ENCODE measurements around the gene ZNF560.

Gene ZNF560

DNA sequence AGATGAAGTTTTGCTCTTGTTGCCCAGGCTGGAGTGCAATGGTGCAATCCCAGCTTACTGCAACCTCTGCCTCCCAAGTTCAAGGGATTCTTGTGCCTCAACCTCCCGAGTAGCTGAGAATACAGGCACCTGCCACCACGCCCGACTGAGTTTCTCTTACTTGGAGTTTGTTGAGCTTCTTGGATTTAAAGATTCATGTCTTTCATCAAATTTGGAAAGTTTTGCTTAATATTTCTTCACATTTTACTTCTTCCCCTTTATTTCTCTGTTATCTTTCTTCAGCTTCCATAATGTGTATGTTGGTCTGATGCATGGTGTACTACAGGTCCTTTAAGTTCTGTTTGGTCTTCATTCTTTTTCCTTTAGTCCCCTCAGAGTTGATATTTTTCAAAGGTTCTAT, 8.9 kb upstream of the ZNF560 start:
- Histone ChIP-seq H3K9me3 (ENCODE audit: control insufficient read depth in 2 of 2, low read length in 2 of 2) (peaks cover 17 to 19% of the 10 kb centered on the region in 2 donors), H3K9ac (ENCODE audit: low read length in 2 of 2) (no peak overlapping the region)

DNA sequence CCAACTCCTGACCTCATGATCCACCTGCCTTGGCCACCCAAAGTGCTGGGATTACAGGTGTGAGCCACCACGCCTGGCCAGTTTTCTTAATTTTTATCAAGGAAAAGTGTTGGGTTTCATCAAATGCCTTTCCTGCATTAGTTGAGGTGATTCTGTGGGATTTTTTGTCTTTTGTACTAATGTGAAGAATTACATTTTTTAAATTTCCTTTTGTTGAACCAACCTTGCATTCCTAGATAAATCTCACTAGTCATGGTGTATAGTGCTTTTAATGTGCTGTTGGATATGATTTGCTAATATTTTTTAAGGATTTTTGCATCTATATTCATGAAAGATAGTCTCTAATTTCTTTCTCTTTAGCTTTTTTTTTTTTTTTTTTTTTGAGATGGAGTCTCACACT, 2.4 kb upstream of the ZNF560 start:
- H3K4me3 ChIP-seq (ENCODE audit: low read length in 2 of 2) = no peak overlapping the region
- no peaks in the 10 kb centered on the region for H3K27me3 ChIP-seq (ENCODE audit: control insufficient read depth in 1 of 2, insufficient read depth in 2 of 2, low read length in 2 of 2)
- H3K36me3 ChIP-seq (ENCODE audit: control insufficient read depth in 2 of 2, insufficient read depth in 2 of 2, low read length in 2 of 2) = no peaks in the 10 kb centered on the region
- H3K9ac ChIP-seq (ENCODE audit: low read length in 2 of 2) = no peak overlapping the region
- no peak overlapping the region for H3K27ac ChIP-seq (ENCODE audit: low read length)
- H3K9me3 ChIP-seq (ENCODE audit: control insufficient read depth in 2 of 2, low read length in 2 of 2) = peaks cover 3 to 24% of the 10 kb centered on the region in 2 donors
- no peaks in the 10 kb centered on the region for H3K4me1 ChIP-seq (ENCODE audit: control insufficient read depth, insufficient read depth, low read length)

More for the DNA sequence above, 8.9 kb upstream of the ZNF560 start:
- Histone ChIP-seq H3K27ac (ENCODE audit: low read length) (no peak overlapping the region), H3K4me3 (ENCODE audit: low read length in 2 of 2) (no peak overlapping the region), H3K27me3 (ENCODE audit: control insufficient read depth in 1 of 2, insufficient read depth in 2 of 2, low read length in 2 of 2) (no peaks in the 10 kb centered on the region), H3K4me1 (ENCODE audit: control insufficient read depth, insufficient read depth, low read length) (no peaks in the 10 kb centered on the region), H3K36me3 (ENCODE audit: control insufficient read depth in 2 of 2, insufficient read depth in 2 of 2, low read length in 2 of 2) (no peaks in the 10 kb centered on the region)

DNA sequence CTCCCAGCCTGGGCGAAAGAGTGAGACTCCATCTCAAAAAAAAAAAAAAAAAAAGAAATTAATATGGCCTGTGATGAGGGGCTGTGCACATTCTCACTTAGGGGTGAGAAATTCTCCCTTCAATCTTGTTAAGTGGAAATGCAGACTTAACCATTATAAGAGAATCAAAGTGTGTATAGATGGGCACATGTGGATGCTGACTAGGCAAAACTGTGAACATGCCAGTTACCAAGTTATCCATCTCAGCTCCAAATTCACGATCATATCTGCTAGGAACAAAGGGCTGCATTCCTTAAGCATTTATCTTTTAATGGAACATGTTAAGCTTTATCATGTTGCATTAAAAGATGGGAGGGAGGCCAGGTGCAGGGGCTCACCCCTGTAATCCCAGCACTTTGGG, 4.3 kb downstream of the ZNF560 start:
- Histone ChIP-seq H3K4me3 (ENCODE audit: low read length in 2 of 2) (no peak overlapping the region), H3K27ac (ENCODE audit: low read length) (no peak overlapping the region), H3K9me3 (ENCODE audit: control insufficient read depth in 2 of 2, low read length in 2 of 2) (peaks cover 4 to 5% of the 10 kb centered on the region in 2 donors), H3K36me3 (ENCODE audit: control insufficient read depth in 2 of 2, insufficient read depth in 2 of 2, low read length in 2 of 2) (no peaks in the 10 kb centered on the region), H3K4me1 (ENCODE audit: control insufficient read depth, insufficient read depth, low read length) (no peaks in the 10 kb centered on the region), H3K27me3 (ENCODE audit: control insufficient read depth in 1 of 2, insufficient read depth in 2 of 2, low read length in 2 of 2) (no peaks in the 10 kb centered on the region), H3K9ac (ENCODE audit: low read length in 2 of 2) (no peak overlapping the region)

DNA sequence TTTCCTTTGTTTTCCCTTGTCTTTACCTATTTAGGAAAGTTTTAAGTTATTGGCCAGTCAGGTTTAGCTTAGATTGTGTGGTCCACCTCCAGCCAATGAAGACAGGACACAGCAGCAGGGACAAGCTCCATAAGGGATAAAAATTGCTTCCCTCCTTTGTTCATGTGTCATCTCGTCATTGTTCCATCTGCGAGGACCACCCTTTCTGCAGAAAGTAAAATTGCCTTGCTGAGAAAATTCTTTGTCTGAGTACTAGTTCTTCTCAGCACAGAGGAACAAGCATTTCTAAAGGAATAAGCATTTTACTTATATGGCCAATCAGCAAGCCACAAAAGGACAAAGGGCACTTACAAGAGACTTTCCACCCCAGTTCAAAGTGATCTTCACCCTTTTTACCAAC, 11.4 kb downstream of the ZNF560 start:
- H3K9ac ChIP-seq (ENCODE audit: low read length in 2 of 2) = no peak overlapping the region
- H3K9me3 ChIP-seq (ENCODE audit: control insufficient read depth in 2 of 2, low read length in 2 of 2) = peaks cover 26% of the 10 kb centered on the region in 2 donors
- H3K4me3 ChIP-seq (ENCODE audit: low read length in 2 of 2) = no peak overlapping the region
- no peaks in the 10 kb centered on the region for H3K27me3 ChIP-seq (ENCODE audit: control insufficient read depth in 1 of 2, insufficient read depth in 2 of 2, low read length in 2 of 2)
- no peak overlapping the region for H3K27ac ChIP-seq (ENCODE audit: low read length)
- no peaks in the 10 kb centered on the region for H3K4me1 ChIP-seq (ENCODE audit: control insufficient read depth, insufficient read depth, low read length)
- H3K36me3 ChIP-seq (ENCODE audit: control insufficient read depth in 2 of 2, insufficient read depth in 2 of 2, low read length in 2 of 2) = no peaks in the 10 kb centered on the region

DNA sequence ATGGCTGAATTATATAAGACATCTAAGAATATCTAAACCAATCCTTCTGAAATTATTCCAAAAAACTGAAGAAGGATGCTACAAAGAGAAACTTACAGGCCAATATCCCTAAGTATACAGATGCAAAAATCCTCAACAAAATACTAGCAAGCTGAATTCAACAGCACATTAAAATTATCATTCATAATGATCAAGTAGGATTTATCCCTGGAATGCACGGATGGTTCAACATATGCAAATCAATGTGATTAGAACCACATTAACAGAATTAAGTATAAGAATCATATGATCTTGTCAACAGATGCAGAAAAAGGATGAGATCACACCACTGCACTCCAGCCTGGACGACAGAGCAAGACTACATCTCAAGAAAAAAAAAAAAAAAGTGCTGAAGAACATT, 13.3 kb downstream of the ZNF560 start:
- Histone ChIP-seq H3K36me3 (ENCODE audit: control insufficient read depth in 2 of 2, insufficient read depth in 2 of 2, low read length in 2 of 2) (no peaks in the 10 kb centered on the region), H3K27ac (ENCODE audit: low read length) (no peak overlapping the region), H3K27me3 (ENCODE audit: control insufficient read depth in 1 of 2, insufficient read depth in 2 of 2, low read length in 2 of 2) (no peaks in the 10 kb centered on the region), H3K9me3 (ENCODE audit: control insufficient read depth in 2 of 2, low read length in 2 of 2) (peaks cover 23 to 26% of the 10 kb centered on the region in 2 donors), H3K4me1 (ENCODE audit: control insufficient read depth, insufficient read depth, low read length) (no peaks in the 10 kb centered on the region), H3K9ac (ENCODE audit: low read length in 2 of 2) (no peak overlapping the region), H3K4me3 (ENCODE audit: low read length in 2 of 2) (no peak overlapping the region)

DNA sequence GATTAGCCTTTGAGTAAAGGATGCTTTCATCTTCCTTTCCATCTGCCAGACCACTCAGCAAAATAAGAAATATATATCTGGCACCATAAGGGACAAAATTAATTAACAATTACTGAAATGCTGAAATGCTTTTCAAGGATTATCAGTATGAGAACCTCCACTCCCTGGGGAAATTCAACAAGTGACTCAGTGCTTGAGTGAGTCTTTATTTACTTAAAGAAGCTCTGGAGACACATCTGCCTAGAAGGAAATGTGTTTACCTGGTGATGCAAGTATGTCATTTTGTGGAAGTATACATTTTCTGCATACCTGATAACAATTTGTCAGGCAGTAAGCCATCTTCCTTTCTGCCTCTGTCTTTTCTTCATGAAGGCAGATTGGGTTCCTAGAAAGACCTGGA, 23.4 kb downstream of the ZNF560 start:
- Histone ChIP-seq H3K4me3 (ENCODE audit: low read length in 2 of 2) (no peak overlapping the region), H3K27me3 (ENCODE audit: control insufficient read depth in 1 of 2, insufficient read depth in 2 of 2, low read length in 2 of 2) (no peaks in the 10 kb centered on the region), H3K36me3 (ENCODE audit: control insufficient read depth in 2 of 2, insufficient read depth in 2 of 2, low read length in 2 of 2) (no peaks in the 10 kb centered on the region), H3K9ac (ENCODE audit: low read length in 2 of 2) (no peak overlapping the region), H3K4me1 (ENCODE audit: control insufficient read depth, insufficient read depth, low read length) (no peaks in the 10 kb centered on the region), H3K9me3 (ENCODE audit: control insufficient read depth in 2 of 2, low read length in 2 of 2) (peaks cover 2 to 9% of the 10 kb centered on the region in 2 donors), H3K27ac (ENCODE audit: low read length) (no peak overlapping the region)

DNA sequence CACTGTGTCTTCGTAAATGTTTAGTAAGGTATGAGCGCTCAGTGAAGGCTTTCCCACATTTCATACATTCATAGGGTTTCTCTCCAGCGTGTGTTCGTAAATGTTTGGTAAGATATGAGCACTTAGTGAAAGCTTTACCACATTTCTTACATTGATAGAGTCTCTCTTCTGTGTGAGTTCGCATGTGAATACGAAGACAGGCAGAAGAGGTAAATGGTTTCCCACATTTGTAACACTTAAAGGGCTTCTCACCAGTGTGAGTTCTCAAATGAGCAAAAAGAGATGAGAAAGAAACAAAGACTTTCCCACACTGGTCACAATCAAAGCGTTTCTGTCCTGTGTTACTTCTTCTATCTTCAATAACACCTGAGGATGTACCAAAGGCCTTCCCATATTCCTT, 31.3 kb downstream of the ZNF560 start:
- Histone ChIP-seq H3K9ac (ENCODE audit: low read length in 2 of 2) (no peak overlapping the region), H3K4me1 (ENCODE audit: control insufficient read depth, insufficient read depth, low read length) (no peaks in the 10 kb centered on the region), H3K36me3 (ENCODE audit: control insufficient read depth in 2 of 2, insufficient read depth in 2 of 2, low read length in 2 of 2) (no peaks in the 10 kb centered on the region), H3K27me3 (ENCODE audit: control insufficient read depth in 1 of 2, insufficient read depth in 2 of 2, low read length in 2 of 2) (no peaks in the 10 kb centered on the region), H3K27ac (ENCODE audit: low read length) (no peak overlapping the region), H3K4me3 (ENCODE audit: low read length in 2 of 2) (no peak overlapping the region), H3K9me3 (ENCODE audit: control insufficient read depth in 2 of 2, low read length in 2 of 2) (peaks cover 10 to 26% of the 10 kb centered on the region in 2 donors)

DNA sequence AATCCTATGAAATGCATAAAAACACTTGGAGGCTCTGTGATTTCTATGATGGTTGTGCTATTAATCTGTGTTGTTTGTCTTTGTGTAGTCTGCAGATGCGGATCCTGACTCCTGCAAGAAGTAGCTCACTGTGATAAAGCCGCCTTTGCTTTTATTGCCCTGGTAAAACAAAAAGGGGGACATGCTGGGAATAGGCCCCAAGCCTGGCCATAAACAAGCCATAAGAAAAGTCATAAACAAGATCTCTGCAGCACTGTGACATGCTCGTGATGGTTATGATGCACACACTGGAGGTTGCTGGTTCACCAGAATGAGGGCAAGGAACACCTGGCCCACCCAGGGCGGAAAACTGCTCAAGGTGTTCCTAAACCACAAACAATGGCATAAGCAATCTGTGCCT, 36.5 kb downstream of the ZNF560 start:
- H3K27me3 ChIP-seq (ENCODE audit: control insufficient read depth in 1 of 2, insufficient read depth in 2 of 2, low read length in 2 of 2) = no peaks in the 10 kb centered on the region
- H3K9me3 ChIP-seq (ENCODE audit: control insufficient read depth in 2 of 2, low read length in 2 of 2) = peaks cover 18 to 27% of the 10 kb centered on the region in 2 donors
- H3K4me1 ChIP-seq (ENCODE audit: control insufficient read depth, insufficient read depth, low read length) = no peaks in the 10 kb centered on the region
- H3K4me3 ChIP-seq (ENCODE audit: low read length in 2 of 2) = no peak overlapping the region
- no peak overlapping the region for H3K9ac ChIP-seq (ENCODE audit: low read length in 2 of 2)
- H3K36me3 ChIP-seq (ENCODE audit: control insufficient read depth in 2 of 2, insufficient read depth in 2 of 2, low read length in 2 of 2) = no peaks in the 10 kb centered on the region
- H3K27ac ChIP-seq (ENCODE audit: low read length) = no peak overlapping the region

DNA sequence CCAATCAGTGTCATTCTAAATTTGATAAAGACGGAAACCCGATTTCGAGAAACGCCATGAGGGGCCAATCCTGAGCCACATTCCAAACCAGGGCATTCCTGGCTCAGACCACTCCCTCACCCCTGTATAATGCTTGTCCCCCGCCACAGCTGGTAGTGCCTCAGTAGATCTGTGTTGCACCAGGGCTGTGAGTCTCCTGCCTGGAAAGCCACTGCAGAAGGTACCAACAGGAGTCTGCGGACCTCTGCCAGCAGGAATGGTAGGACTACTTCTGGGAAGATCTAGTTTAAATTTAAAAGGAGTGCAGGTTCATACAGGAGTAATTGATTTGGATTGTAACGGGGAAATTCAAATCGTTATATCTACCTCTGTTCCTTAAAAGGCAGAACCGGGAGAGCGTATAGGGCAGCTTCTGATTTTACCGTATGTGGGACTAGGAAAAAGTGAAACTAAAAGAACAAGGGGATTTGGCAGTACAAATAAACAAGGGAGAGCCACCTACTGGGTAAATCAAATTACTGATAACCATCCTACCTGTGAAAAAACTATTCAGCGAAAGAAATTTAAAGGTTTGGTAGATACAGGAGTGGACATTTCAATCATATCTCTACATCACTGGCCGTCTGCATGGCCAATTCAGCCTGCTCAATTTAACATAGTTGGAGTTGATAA, 42.3 kb downstream of the ZNF560 start:
- Histone ChIP-seq H3K4me3 (ENCODE audit: low read length in 2 of 2) (no peak overlapping the region), H3K27ac (ENCODE audit: low read length) (no peak overlapping the region), H3K27me3 (ENCODE audit: control insufficient read depth in 1 of 2, insufficient read depth in 2 of 2, low read length in 2 of 2) (no peaks in the 10 kb centered on the region), H3K9ac (ENCODE audit: low read length in 2 of 2) (no peak overlapping the region), H3K9me3 (ENCODE audit: control insufficient read depth in 2 of 2, low read length in 2 of 2) (peaks cover 18 to 21% of the 10 kb centered on the region in 2 donors), H3K4me1 (ENCODE audit: control insufficient read depth, insufficient read depth, low read length) (no peaks in the 10 kb centered on the region), H3K36me3 (ENCODE audit: control insufficient read depth in 2 of 2, insufficient read depth in 2 of 2, low read length in 2 of 2) (no peaks in the 10 kb centered on the region)

DNA sequence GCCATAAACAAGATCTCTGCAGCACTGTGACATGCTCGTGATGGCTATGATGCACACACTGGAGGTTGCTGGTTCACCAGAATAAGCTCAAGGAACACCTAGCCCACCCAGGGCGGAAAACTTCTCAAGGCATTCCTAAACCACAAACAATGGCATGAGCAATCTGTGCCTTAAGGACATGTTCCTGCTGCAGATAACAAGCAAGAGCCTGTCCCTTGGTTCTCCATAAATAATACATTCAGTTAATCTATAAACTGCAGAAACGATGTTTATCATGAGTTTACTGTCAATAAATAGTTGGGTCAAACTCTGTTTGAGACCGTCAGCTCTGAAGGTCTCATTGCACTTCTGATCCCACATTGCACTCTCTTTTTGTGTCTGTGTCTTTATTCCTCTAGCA, 44.5 kb downstream of the ZNF560 start:
- H3K9me3 ChIP-seq (ENCODE audit: control insufficient read depth in 2 of 2, low read length in 2 of 2) = peaks cover 18 to 29% of the 10 kb centered on the region in 2 donors

DNA sequence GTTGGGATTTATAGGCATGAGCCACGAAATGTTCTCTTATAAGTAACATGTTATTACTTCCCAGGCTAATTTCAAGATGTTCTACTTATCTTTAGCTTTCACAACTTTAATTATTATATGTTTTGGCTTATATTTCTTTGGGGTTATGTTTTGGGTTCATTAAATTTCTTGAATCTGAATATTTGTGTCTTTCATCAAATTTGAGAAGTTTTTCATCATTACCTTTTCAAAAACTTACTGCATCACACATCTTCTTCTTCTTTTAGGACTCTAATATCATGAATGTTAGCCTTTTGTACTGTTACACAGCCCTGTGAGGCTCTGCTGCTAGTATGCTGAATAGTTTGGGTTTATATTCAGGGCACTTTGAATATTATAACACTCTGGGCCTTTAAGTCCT, 53.4 kb downstream of the ZNF560 start:
- Histone ChIP-seq H3K9ac (ENCODE audit: low read length in 2 of 2) (no peak overlapping the region), H3K27ac (ENCODE audit: low read length) (no peak overlapping the region), H3K36me3 (ENCODE audit: control insufficient read depth in 2 of 2, insufficient read depth in 2 of 2, low read length in 2 of 2) (peaks cover 0 to 4% of the 10 kb centered on the region in 2 donors)

More for the DNA sequence above, 44.5 kb downstream of the ZNF560 start:
- no peaks in the 10 kb centered on the region for H3K4me1 ChIP-seq (ENCODE audit: control insufficient read depth, insufficient read depth, low read length)
- no peak overlapping the region for H3K4me3 ChIP-seq (ENCODE audit: low read length in 2 of 2)
- no peak overlapping the region for H3K27ac ChIP-seq (ENCODE audit: low read length)
- no peaks in the 10 kb centered on the region for H3K36me3 ChIP-seq (ENCODE audit: control insufficient read depth in 2 of 2, insufficient read depth in 2 of 2, low read length in 2 of 2)
- H3K9ac ChIP-seq (ENCODE audit: low read length in 2 of 2) = no peak overlapping the region
- H3K27me3 ChIP-seq (ENCODE audit: control insufficient read depth in 1 of 2, insufficient read depth in 2 of 2, low read length in 2 of 2) = no peaks in the 10 kb centered on the region

More for the DNA sequence above, 53.4 kb downstream of the ZNF560 start:
- H3K27me3 ChIP-seq (ENCODE audit: control insufficient read depth in 1 of 2, insufficient read depth in 2 of 2, low read length in 2 of 2) = no peaks in the 10 kb centered on the region
- H3K4me1 ChIP-seq (ENCODE audit: control insufficient read depth, insufficient read depth, low read length) = no peaks in the 10 kb centered on the region
- H3K9me3 ChIP-seq (ENCODE audit: control insufficient read depth in 2 of 2, low read length in 2 of 2) = peaks cover 7 to 32% of the 10 kb centered on the region in 2 donors
- H3K4me3 ChIP-seq (ENCODE audit: low read length in 2 of 2) = no peak overlapping the region

All from stomach smooth muscle (tissue), 2 donors.